ENCODE results near the gene GCN1.

DNA sequence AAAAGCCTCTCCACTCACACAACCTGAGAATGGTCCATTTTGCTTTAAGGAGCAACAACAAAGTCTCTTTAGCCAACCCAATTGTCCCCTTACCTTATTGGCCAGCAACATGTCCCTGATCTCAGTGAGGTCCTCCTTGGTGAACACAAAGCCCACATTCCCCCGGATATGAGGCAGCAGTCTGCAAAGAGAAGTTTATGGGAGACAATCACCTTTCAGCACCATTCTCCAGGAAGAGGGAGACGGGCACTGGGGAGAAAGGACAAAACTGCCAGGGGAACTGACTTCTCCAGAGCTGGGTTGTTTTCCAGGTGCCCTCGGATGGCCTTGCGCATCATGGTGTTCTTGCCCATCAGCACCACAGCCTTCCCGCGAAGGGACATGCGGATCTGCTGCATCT is 4.5 kb upstream of the GCN1 start:
- TF ChIP-seq, protein P1, sequence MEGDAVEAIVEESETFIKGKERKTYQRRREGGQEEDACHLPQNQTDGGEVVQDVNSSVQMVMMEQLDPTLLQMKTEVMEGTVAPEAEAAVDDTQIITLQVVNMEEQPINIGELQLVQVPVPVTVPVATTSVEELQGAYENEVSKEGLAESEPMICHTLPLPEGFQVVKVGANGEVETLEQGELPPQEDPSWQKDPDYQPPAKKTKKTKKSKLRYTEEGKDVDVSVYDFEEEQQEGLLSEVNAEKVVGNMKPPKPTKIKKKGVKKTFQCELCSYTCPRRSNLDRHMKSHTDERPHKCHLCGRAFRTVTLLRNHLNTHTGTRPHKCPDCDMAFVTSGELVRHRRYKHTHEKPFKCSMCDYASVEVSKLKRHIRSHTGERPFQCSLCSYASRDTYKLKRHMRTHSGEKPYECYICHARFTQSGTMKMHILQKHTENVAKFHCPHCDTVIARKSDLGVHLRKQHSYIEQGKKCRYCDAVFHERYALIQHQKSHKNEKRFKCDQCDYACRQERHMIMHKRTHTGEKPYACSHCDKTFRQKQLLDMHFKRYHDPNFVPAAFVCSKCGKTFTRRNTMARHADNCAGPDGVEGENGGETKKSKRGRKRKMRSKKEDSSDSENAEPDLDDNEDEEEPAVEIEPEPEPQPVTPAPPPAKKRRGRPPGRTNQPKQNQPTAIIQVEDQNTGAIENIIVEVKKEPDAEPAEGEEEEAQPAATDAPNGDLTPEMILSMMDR (IDR thresholded peaks at IDR 0.05), result no peak
- no peak for TF ChIP-seq POLR2A (IDR thresholded peaks at IDR 0.05)
